ENCODE results near the gene HRH2. TPM values are rescaled to one million over a fixed set of nuclear protein-coding genes. Genes with fewer than 3 reads are reported as not detected.

HRH2 gene
- total and polyA plus RNA-seq, 3 donors from 2014 or later = 0.47 to 1.4 (median 1.3) TPM

GRCh38 chr5:175711472-175712312 lies 53.8 kb downstream of the HRH2 start:
- intact Hi-C loops (cut with DNase I; ENCODE audit: low total_unique reads) = no loop called here
- WGBS, 2 donors = 83 to 84% methylated on average over 20 of the region's 20 CpGs

GRCh38 chr5:175712313-175712680 lies 54.4 kb downstream of the HRH2 start:
- no peak for DNase-seq
- Histone ChIP-seq H3K9me3 (no peaks in the 10 kb centered on the region), H3K4me3 (no peak overlapping the region), H3K36me3 (ENCODE audit: low read depth, missing control alignments) (no peaks in the 10 kb centered on the region), H3K27ac (no peak overlapping the region), H3K27me3 (no peaks in the 10 kb centered on the region), H3K4me1 (no peaks in the 10 kb centered on the region)
- intact Hi-C loops (cut with DNase I; ENCODE audit: low total_unique reads) = no loop called here
- 87 to 89% methylated on average over 6 to 8 of the region's 8 CpGs for WGBS, 2 donors
- TF ChIP-seq CTCF (IDR thresholded peaks at IDR 0.05) = no peak
- TF ChIP-seq POLR2A (IDR thresholded peaks at IDR 0.05) = no peak

More at GRCh38 chr5:175711472-175712312, 53.8 kb downstream of the HRH2 start:
- no peaks in the 10 kb centered on the region for H3K27me3 ChIP-seq
- H3K36me3 ChIP-seq (ENCODE audit: low read depth, missing control alignments) = no peaks in the 10 kb centered on the region
- no peaks in the 10 kb centered on the region for H3K9me3 ChIP-seq
- no peak for DNase-seq
- H3K4me3 ChIP-seq = no peak overlapping the region
- H3K27ac ChIP-seq = no peak overlapping the region
- no peak for TF ChIP-seq POLR2A (IDR thresholded peaks at IDR 0.05)
- no peak for TF ChIP-seq CTCF (IDR thresholded peaks at IDR 0.05)
- H3K4me1 ChIP-seq = no peaks in the 10 kb centered on the region

DNA sequence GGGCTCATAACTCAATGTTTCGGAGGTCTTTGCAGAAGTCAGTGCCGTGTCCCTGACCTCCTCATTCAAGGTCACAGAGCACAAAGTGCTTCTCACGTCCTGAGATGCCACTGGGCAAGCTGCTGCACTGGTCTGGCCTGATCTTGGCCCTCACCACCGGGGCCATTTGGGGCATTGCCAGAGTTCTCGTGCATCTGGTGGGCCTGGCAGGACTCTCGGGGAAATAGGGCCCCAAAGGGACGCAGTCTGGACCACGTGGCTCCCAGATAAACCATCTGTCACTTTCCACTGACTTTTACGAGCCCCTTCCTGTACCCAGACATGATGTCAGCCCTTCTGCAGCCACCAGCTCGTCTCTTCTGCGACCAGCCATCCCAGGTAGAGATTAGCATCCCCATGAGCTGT lies 54.8 kb downstream of the HRH2 start:
- DNase-seq = no peak
- no peaks in the 10 kb centered on the region for H3K9me3 ChIP-seq
- no peaks in the 10 kb centered on the region for H3K4me1 ChIP-seq
- no peaks in the 10 kb centered on the region for H3K27me3 ChIP-seq
- TF ChIP-seq POLR2A (IDR thresholded peaks at IDR 0.05) = no peak
- no peak for TF ChIP-seq CTCF (IDR thresholded peaks at IDR 0.05)
- intact Hi-C loops (cut with DNase I; ENCODE audit: low total_unique reads) = no loop called here
- no peak overlapping the region for H3K27ac ChIP-seq
- no peaks in the 10 kb centered on the region for H3K36me3 ChIP-seq (ENCODE audit: low read depth, missing control alignments)
- WGBS, 2 donors = 22 to 37% methylated on average over 10 to 11 of the region's 11 CpGs
- no peak overlapping the region for H3K4me3 ChIP-seq

DNA sequence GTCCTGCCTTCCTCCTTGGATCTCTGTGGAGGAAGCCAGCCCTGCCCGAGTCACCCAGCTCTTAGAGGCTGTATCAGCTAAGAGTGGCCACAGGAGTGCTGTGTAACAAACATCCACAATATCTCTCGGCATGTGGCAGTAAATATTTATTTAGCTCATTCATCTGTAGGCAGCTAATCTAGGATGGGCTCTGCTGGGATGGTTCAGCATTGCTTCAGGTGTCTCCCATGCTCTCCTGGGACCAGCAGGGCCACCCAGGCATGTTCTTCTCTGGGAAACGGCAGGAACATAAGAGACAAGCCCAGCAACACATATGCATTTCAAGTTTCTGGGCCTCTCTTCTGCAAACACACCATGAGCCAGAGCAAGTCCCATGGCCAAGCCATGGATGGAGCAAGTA lies 56.1 kb downstream of the HRH2 start:
- 92 to 97% methylated on average over 2 to 3 of the region's 3 CpGs for WGBS, 2 donors
- Histone ChIP-seq H3K36me3 (ENCODE audit: low read depth, missing control alignments) (no peaks in the 10 kb centered on the region), H3K4me1 (no peaks in the 10 kb centered on the region), H3K27me3 (no peaks in the 10 kb centered on the region), H3K4me3 (no peak overlapping the region), H3K27ac (no peak overlapping the region), H3K9me3 (no peaks in the 10 kb centered on the region)
- TF ChIP-seq POLR2A (IDR thresholded peaks at IDR 0.05) = no peak
- TF ChIP-seq CTCF (IDR thresholded peaks at IDR 0.05) = no peak
- no peak for DNase-seq
- intact Hi-C loops (cut with DNase I; ENCODE audit: low total_unique reads) = no loop called here
